T47D (cell line): ENCODE measurements around the gene CADM2.

ENCODE experiments used
- DNase-seq, 2 experiments: peaks; one replicate each; pipeline versions ENCODE4 v3.0.0 to v3.0.0-alpha.2; 2011 to 2012; ENCODE audit warnings: low read depth in 1 of 2, low spot score in 1 of 2
- JUND ChIP-seq: IDR thresholded peaks from 2 replicates; pipeline ENCODE4 v1.6.1; 2012; ENCODE audit warnings: low read depth
- in situ Hi-C: cut with HindIII; loops from 2 replicates; pipeline ENCODE4 v1.10.0; 2016; ENCODE audit warnings: low sequenced_read_pairs, low pct_unique_long_range_greater_than_20kb

The CADM2 gene

GRCh38 chr3:84965141-84965540 is 6.4 kb downstream of the CADM2 start:
- in situ Hi-C loops = no loop called here
- DNase-seq = peak in 1 of 2 experiments; percentile 15
- TF ChIP-seq JUND = no peak

GRCh38 chr3:84967767-84968581 is 9.2 kb downstream of the CADM2 start:
- in situ Hi-C loops = no loop called here
- TF ChIP-seq JUND = no peak
- no peak for DNase-seq

GRCh38 chr3:84968701-84969235 is 10.0 kb downstream of the CADM2 start:
- in situ Hi-C loops = no loop called here
- no peak for DNase-seq
- TF ChIP-seq JUND = no peak

GRCh38 chr3:84974347-84974746 is 15.6 kb downstream of the CADM2 start:
- in situ Hi-C loops = no loop called here
- DNase-seq = peak in 1 of 2 experiments; percentile 55
- TF ChIP-seq JUND = no peak

GRCh38 chr3:84977021-84977420 is 18.2 kb downstream of the CADM2 start:
- no peak for DNase-seq
- no peak for TF ChIP-seq JUND
- in situ Hi-C loops = no loop called here

GRCh38 chr3:84978843-84979242 is 20.1 kb downstream of the CADM2 start:
- in situ Hi-C loops = no loop called here
- no peak for TF ChIP-seq JUND
- no peak for DNase-seq

GRCh38 chr3:84980011-84980410 is 21.2 kb downstream of the CADM2 start:
- TF ChIP-seq JUND = no peak
- in situ Hi-C loops = no loop called here
- no peak for DNase-seq

- in situ Hi-C loops = no loop called here
- no peak for TF ChIP-seq JUND
- DNase-seq = no peak
These were observed 21.7 kb downstream of the CADM2 start for GRCh38 chr3:84980456-84980855.

GRCh38 chr3:84983490-84983889 is 24.7 kb downstream of the CADM2 start:
- in situ Hi-C loops = no loop called here
- DNase-seq = no peak
- TF ChIP-seq JUND = no peak

GRCh38 chr3:84984429-84984828 is 25.6 kb downstream of the CADM2 start:
- no peak for TF ChIP-seq JUND
- no peak for DNase-seq
- in situ Hi-C loops = no loop called here

- no peak for TF ChIP-seq JUND
- in situ Hi-C loops = no loop called here
- DNase-seq = no peak
These were observed 27.0 kb downstream of the CADM2 start for GRCh38 chr3:84985795-84986194.

- no peak for DNase-seq
- TF ChIP-seq JUND = no peak
- in situ Hi-C loops = no loop called here
These were observed 29.1 kb downstream of the CADM2 start for GRCh38 chr3:84987706-84988504.

- no peak for DNase-seq
- no peak for TF ChIP-seq JUND
- in situ Hi-C loops = no loop called here
These were observed 30.3 kb downstream of the CADM2 start for GRCh38 chr3:84989102-84989501.
